Mucosa of descending colon (tissue), 3 donors: ENCODE results near the gene PPIL4. TPM values are rescaled to one million over a fixed set of nuclear protein-coding genes. Genes with fewer than 3 reads are reported as not detected.

Experiments used
- ATAC-seq: fragments of 200-7000 bp; cut with Tn5 transposase; one replicate; pipeline ENCODE4 v1.9.1; 2020; ENCODE audit warnings: mild to moderate bottlenecking, moderate library complexity
- DNase-seq, 3 donors: peaks; one replicate each; pipeline ENCODE4 v3.0.0-alpha.2; 2020
- H3K36me3 ChIP-seq: fragments of 200-600 bp; one replicate; pipeline ENCODE4 v1.8.0; 2021; ENCODE audit warnings: low read depth, mild to moderate bottlenecking
- H3K4me1 ChIP-seq: fragments of 200-600 bp; one replicate; pipeline ENCODE4 v1.8.0; 2021; ENCODE audit warnings: low read depth, mild to moderate bottlenecking
- H3K4me3 ChIP-seq: fragments of 200-600 bp; one replicate; pipeline ENCODE4 v1.8.0; 2021; ENCODE audit warnings: mild to moderate bottlenecking
- H3K9me3 ChIP-seq: fragments of 200-600 bp; one replicate; pipeline ENCODE4 v1.8.0; 2021; ENCODE audit warnings: mild to moderate bottlenecking
- CTCF ChIP-seq: fragments of 200-600 bp; IDR thresholded peaks from one replicate; pipeline ENCODE4 v1.8.0; 2022; ENCODE audit warnings: antibody characterized with exemption, mild to moderate bottlenecking
- intact Hi-C, 2 donors: fragments of 100-400 bp; cut with DNase I in 1 of 2; cut with micrococcal nuclease in 1 of 2; formaldehyde crosslinking; loops; one replicate each; pipeline versions ENCODE4 v1.11.0 to v1.11.1; 2022; cut with DNase I, micrococcal nuclease
- total RNA-seq, 3 donors: library from RNA; stranded (reverse); fragmentation: NEBNext Ultra II Directional in 2 of 3; extraction: Animal tissue kit (Norgen Biotek cat#: 25700) in 2 of 3; gene quantifications; one replicate each; pipeline versions ENCODE4 v1.2.1 to v1.2.4, GENCODE V29; 2021 to 2023
- donor health status: DM: no; HTN: no; CAD: no; lungs with moderate emphysema.
- donor health status: DM: no; HTN: no; CAD: no.
- donor health status: DM: no; HTN: yes; CAD: no.

PPIL4 gene
- total RNA-seq, 3 donors from 2014 or later = 16.4 to 25.6 (median 21.5) TPM

GRCh38 chr6:149488815-149489214 is 57.0 kb downstream of the PPIL4 start:
- H3K4me3 ChIP-seq = no peak overlapping the region
- intact Hi-C loops = no loop called here
- no peaks in the 10 kb centered on the region for H3K36me3 ChIP-seq
- H3K9me3 ChIP-seq = no peaks in the 10 kb centered on the region
- ATAC-seq (peak; percentile 12), DNase-seq (no peak)
- peaks cover 8% of the 10 kb centered on the region for H3K4me1 ChIP-seq
- TF ChIP-seq CTCF = no peak

- no peak for ATAC-seq
- TF ChIP-seq CTCF = no peak
- Histone ChIP-seq H3K36me3 (no peaks in the 10 kb centered on the region), H3K9me3 (no peaks in the 10 kb centered on the region), H3K4me1 (peaks cover 8% of the 10 kb centered on the region), H3K4me3 (no peak overlapping the region)
- DNase-seq = no peak
- intact Hi-C loops = no loop called here
Observed at GRCh38 chr6:149487316-149487715, 58.5 kb downstream of the PPIL4 start.

DNA sequence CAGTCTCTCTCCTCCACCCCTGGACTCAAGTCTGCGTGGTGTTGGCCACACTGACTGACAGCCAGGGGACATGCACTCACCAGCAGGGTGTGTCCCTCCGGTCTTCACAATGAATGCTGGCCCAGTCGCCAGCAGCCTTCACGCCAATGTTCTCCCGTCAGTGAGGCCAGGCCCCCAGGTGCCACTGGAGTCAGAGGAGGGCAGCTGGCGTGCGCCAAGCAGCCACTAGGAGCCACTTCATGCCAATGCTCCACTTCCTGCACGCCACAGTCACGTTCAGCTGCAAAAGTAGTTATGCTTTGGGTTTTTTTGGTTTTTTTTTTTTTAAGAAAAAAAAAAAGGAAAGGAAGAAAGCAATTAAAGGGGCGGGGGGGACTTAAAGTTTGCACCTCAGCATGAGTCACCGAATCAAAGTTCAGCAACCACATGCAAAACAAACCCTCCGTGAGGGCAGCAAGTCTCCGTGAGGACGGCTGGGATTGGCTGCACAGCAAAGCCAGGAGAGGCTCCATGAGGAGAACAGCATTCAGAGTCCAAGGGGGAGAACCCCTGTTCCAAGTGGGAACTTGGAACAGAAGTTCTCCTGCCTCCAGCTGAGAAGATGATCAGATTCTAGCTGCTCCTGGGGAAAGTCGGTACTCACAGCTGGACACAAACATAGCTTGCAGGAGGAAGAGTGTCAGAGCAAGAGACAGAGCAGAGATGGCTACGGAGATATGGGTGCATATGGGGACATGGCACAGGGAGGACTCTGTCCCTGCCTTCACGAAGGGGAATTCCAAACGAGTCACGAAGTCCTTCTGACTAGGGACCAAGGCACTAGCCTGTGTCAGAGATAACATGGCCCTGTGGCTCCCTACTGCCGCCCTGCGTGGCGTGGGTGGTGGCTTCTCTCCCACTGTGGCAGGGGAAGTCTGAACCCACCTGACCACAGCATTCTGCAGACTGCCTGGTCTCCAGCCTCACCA is 60.8 kb downstream of the PPIL4 start, which contains the start of gene ZC3H12D:
Gene ZC3H12D (minus strand): TSS at position 282 of the 968 bp plus-strand sequence. CDS start 10,471 bp downstream, outside the sequence.
- intact Hi-C loops = no loop called here
- no peak within 1 kb of the TSS for H3K4me3 ChIP-seq
- H3K4me1 ChIP-seq = peaks cover 8% of the 10 kb centered on the region
- peak; percentile 35 for TF ChIP-seq CTCF
- H3K9me3 ChIP-seq = no peaks in the 10 kb centered on the region
- DNase-seq (peak; percentile 74 to 89 (median 85)), ATAC-seq (peak; percentile 85)
- H3K36me3 ChIP-seq = no peaks in the 10 kb centered on the region

DNA sequence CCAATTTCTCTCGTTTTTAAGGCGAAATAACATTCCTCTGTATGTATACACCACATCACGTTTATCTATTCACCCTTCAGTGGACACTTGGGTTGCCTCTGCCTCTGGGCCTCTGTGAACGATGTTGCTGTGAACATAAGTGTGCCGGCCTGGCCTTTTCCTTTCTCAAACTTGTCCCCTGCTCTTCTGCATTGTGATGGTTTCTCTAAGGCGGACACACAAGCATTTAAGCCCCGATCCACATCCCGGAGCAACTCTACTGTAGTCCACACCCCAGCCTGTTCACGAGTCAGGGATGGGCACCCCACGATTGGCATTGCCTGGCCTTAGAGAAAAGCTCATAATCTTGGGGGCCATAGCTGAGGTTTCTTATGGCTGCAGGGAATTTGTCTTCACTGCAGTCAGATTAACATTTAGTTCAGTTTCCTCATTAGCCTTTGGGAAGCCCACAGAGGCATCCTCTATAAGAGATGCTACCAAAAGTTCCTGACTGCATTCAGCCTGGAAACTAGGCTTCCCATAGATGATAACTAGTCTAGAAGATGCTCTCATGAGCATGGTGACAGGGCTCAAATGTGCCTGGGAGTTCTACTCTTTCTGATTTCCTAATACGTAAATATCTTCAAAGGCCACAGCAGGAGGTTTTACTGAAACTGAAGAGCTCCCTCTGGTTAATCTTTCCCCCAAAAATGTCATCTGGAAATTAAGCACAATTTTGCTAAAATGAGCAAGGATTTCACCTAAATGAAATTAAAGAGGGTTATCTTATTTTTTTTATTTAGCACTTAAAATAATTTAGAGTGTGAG is 61.8 kb downstream of the PPIL4 start:
- Histone ChIP-seq H3K36me3 (no peaks in the 10 kb centered on the region), H3K9me3 (no peaks in the 10 kb centered on the region), H3K4me1 (peaks cover 8% of the 10 kb centered on the region), H3K4me3 (no peak overlapping the region)
- no peak for ATAC-seq
- TF ChIP-seq CTCF = no peak
- no peak for DNase-seq
- intact Hi-C loops = no loop called here

DNA sequence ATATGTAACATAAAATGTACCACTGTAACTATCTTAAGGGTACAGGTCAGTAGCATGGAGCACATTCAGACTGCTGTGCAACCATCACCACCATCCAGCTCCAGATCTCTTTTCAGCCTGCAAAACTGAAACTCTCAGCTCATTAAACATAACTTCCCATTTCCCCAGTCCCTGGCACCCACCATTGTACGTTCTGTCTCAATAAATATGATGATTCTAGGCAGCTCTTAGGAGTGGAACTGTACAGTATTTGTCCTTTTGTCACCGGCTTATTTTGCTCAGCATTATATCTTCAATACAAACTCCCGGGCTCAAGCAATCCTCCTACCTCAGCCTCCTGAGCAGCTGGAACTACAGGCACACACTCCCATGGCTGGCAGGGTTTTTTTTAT is 62.5 kb downstream of the PPIL4 start:
- TF ChIP-seq CTCF = no peak
- H3K9me3 ChIP-seq = no peaks in the 10 kb centered on the region

More for the DNA sequence above, 62.5 kb downstream of the PPIL4 start:
- DNase-seq = no peak
- intact Hi-C loops = no loop called here
- no peak for ATAC-seq
- H3K4me1 ChIP-seq = peaks cover 8% of the 10 kb centered on the region
- H3K4me3 ChIP-seq = no peak overlapping the region
- H3K36me3 ChIP-seq = no peaks in the 10 kb centered on the region
